ENCODE data around the gene ATG4B. TPM values are rescaled to one million over a fixed set of nuclear protein-coding genes. Genes with fewer than 3 reads are reported as not detected.
"Not testable (repeated sequence)": the region's sequence is repeated elsewhere in the genome, so short reads cannot be mapped to it uniquely, and the experiment has no call there.

ATG4B gene
- polyA plus RNA-seq (ENCODE audit: insufficient read length in 10 of 10), result 10 to 100 TPM; 41.8 to 67.7 (median 51.1) TPM
- long read RNA-seq, donor 1, transcript ATG4B-205 (13 exons, 2,878 nt), result major isoform, 7 of 32 reads
- long read RNA-seq, donor 1, partial matches to known transcripts, result 25 of 32 reads
- long read RNA-seq, donor 1, other reads (novel, unspliced or antisense), result 0 of 32 reads
- long read RNA-seq, donor 2, transcript ATG4B-205 (13 exons, 2,878 nt), result major isoform, 6 of 8 reads
- long read RNA-seq, donor 2, partial matches to known transcripts, result 0 of 8 reads
- long read RNA-seq, donor 2, other reads (novel, unspliced or antisense), result 0 of 8 reads
- long read RNA-seq, donor 3, result 0 reads
- long read RNA-seq, donor 4, partial matches to known transcripts, result 0 of 3 reads
- long read RNA-seq, donor 4, other reads (novel, unspliced or antisense), result 0 of 3 reads
- long read RNA-seq, donor 5, transcript ATG4B-205 (13 exons, 2,878 nt), result major isoform, 5 of 8 reads
- long read RNA-seq, donor 5, partial matches to known transcripts, result 0 of 8 reads
- long read RNA-seq, donor 5, other reads (novel, unspliced or antisense), result 0 of 8 reads
- long read RNA-seq, donor 6, transcript ATG4B-205 (13 exons, 2,878 nt), result major isoform, 11 of 11 reads
- long read RNA-seq, donor 6, partial matches to known transcripts, result 0 of 11 reads
- long read RNA-seq, donor 6, other reads (novel, unspliced or antisense), result 0 of 11 reads
- long read RNA-seq, donor 7, transcript ATG4B-205 (13 exons, 2,878 nt), result major isoform, 6 of 7 reads
- long read RNA-seq, donor 7, partial matches to known transcripts, result 0 of 7 reads
- long read RNA-seq, donor 7, other reads (novel, unspliced or antisense), result 0 of 7 reads
- long read RNA-seq, donor 8, transcript ATG4B-205 (13 exons, 2,878 nt), result major isoform, 5 of 7 reads
- long read RNA-seq, donor 8, partial matches to known transcripts, result 0 of 7 reads
- long read RNA-seq, donor 8, other reads (novel, unspliced or antisense), result 0 of 7 reads
- long read RNA-seq, donor 9, partial matches to known transcripts, result 0 of 1 reads
- long read RNA-seq, donor 9, other reads (novel, unspliced or antisense), result 0 of 1 reads

GRCh38 chr2:241637018-241637794 lies at the start of gene ATG4B, which contains the start of gene THAP4:
Gene ATG4B (plus strand): TSS chr2:241637693. CDS start chr2:241637715, 22 bp downstream.
Gene THAP4 (minus strand): TSS chr2:241637158. CDS start chr2:241637017, 141 bp downstream.
- peak; percentile 87 to 98 (median 94) for DNase-seq

- DNase-seq, result not testable (repeated sequence)
These were observed 47.6 kb upstream of the ATG4B start for GRCh38 chr2:241589863-241590262.

- not testable (repeated sequence) for DNase-seq
These were observed 46.7 kb upstream of the ATG4B start for GRCh38 chr2:241590496-241591455.

- no peak for DNase-seq
These were observed 45.2 kb upstream of the ATG4B start for GRCh38 chr2:241592126-241592845.

GRCh38 chr2:241593271-241593670 lies 44.2 kb upstream of the ATG4B start:
- no peak for DNase-seq

GRCh38 chr2:241595600-241596140 lies 41.8 kb upstream of the ATG4B start:
- no peak for DNase-seq

- DNase-seq, result no peak
These were observed 39.9 kb upstream of the ATG4B start for GRCh38 chr2:241597561-241597960.

GRCh38 chr2:241598061-241598460 lies 39.4 kb upstream of the ATG4B start:
- DNase-seq, result peak in 1 of 3 donors; percentile 68

- no peak for DNase-seq
These were observed 39.0 kb upstream of the ATG4B start for GRCh38 chr2:241598487-241598886.

- DNase-seq, result no peak
These were observed 37.9 kb upstream of the ATG4B start for GRCh38 chr2:241599615-241600014.

- no peak for DNase-seq
These were observed 35.7 kb upstream of the ATG4B start for GRCh38 chr2:241601841-241602240.

- DNase-seq, result no peak
These were observed 34.8 kb upstream of the ATG4B start for GRCh38 chr2:241602720-241603119.

- DNase-seq, result no peak
These were observed 33.8 kb upstream of the ATG4B start for GRCh38 chr2:241603686-241604085.

- DNase-seq, result no peak
These were observed 31.3 kb upstream of the ATG4B start for GRCh38 chr2:241606186-241606585.

- DNase-seq, result no peak
These were observed 30.2 kb upstream of the ATG4B start for GRCh38 chr2:241607162-241607885.

GRCh38 chr2:241608881-241609280 lies 28.6 kb upstream of the ATG4B start:
- no peak for DNase-seq

GRCh38 chr2:241609859-241610793 lies 27.4 kb upstream of the ATG4B start:
- DNase-seq, result peak; percentile 76 to 89 (median 81)
